Stimulated activated CD8-positive, alpha-beta memory T cell treated with anti-CD3 and anti-CD28 coated beads, Interleukin-4, amount 100 ng/mL, for 1 hour (primary cell): ENCODE data around the gene CHCHD3.

ENCODE experiments used
- DNase-seq, 2 donors: peaks; one replicate each; pipeline ENCODE4 v3.0.0-alpha.2; 2020; ENCODE audit warnings: low read depth in 2 of 2, low spot score in 1 of 2

The CHCHD3 gene

DNA sequence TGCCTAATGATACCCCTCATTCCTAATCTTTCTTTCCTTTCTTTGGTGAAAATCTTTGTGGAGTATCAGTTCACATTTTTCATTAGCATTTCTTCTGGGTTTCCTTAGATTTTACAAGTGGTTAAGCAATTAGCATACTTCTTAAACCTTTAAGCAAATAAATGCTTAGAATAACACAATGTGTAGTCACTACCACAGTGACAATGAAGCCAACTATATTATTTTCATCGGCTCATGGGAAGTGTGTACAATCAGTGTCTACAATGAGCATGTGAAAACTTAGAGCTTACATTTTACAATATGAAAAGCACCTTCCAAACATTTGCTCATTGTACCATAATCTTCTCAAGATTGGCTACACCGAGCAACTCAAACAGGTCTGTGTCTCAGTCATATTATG, 329.5 kb downstream of the CHCHD3 start:
- no peak for DNase-seq

DNA sequence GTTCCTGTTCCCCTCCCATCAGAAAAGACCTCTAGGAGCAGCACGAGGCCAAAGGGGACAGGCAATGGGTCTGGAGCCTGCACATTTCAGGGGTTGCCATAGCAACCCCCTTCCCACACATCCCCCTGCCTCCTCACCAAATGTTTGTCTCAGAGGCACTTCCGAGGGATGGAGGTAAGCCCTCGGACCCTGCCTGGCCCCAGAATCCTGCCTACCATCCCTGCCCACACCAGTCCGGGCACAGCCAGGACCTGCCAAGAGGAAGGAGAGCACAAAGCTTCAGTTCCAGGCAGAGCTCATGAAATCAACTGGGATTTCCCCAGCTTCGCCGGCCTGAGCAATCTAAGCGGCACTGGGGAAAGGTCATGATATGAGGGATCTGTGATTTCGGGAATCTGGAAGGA, 330.6 kb downstream of the CHCHD3 start:
- no peak for DNase-seq

DNA sequence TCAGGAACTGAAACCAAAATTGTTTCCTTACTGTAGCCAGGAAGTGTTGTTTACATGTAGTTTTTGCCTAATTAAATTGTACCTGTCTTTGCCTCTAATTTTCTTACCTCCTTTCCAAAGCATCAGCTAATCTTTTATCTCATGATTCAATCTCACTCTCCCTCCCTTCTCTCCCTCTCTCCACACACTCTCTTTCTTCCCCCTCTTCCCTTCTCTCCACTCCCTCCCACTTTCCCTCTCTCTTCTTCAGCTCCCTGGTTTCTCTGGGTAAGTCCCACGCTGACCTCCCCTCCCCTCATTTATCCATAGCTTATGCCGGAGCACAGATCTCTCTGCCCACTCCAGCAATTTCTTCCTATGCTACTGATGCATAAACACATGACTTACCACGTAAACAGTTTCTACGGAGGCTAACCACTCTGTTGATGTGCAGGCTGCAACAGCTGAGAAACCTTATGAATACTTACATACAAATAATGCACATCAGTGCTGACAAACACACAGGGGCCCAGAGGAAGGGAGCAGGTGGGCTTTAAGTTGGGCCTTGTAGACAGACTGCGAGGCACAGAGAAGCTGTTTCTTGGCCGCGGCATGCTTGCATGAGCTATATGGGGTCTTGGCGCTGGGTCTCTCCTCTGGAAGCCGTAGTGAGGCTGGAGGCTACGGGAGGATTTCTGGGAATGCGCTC, 331.2 kb downstream of the CHCHD3 start:
- DNase-seq = no peak

- DNase-seq = no peak
Measured at GRCh38 chr7:132750096-132750495, 331.8 kb downstream of the CHCHD3 start.

DNA sequence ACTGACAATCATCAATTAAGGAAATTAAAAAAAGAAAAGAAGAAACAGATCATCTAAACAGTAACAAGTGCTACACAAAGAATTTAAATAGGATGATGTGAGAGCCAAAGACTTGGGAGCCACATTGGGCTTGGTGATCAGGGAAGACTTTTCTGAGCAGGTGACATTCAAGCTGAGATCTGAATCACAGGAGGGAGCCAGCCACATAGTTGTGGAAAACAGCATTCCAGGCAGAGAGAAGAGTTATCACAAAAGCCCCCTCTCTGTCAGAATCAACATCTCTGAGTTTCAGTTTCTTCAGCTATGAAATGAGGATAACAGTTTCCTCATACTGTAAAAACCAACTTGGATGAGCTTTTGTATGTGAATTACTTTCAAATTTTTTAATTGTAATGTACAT, 336.4 kb downstream of the CHCHD3 start:
- no peak for DNase-seq

DNA sequence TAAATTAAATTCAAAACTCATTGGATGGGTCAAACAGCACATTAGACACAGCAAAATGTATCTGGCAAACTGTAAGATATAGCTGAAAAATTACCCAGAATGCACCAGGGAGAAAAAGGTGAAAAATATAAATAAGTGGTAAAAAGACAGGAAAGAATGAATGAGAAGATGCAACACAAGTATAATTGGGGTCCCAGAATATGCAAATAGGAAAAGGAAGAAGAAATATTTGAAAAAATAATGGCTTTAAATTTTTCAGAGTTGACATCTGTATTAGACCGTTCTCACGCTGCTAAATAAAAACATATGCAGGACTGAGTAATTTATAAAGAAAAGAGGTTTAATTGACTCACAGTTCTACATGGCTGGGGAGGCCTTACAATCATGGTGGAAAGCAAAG, 337.9 kb downstream of the CHCHD3 start:
- DNase-seq = no peak

DNA sequence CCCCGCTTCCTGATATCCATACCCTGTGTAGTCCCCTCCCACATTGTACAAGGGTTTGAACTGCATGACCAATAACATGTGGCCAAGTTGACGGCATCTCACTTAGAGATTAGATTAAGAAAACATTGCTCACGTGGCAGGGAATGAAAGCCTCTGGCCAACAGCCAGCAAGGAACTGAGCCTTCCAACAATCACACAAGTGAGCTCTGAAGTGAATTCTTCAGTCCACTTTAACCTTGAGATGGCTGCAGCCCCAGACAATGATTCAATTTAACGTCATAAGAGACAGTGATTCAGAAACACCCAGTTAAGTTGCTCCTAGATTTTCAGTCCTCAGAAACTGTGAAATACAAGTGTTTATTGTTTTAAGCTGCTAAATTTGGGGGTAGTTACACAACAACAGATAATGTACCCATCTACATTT, 339.7 kb downstream of the CHCHD3 start:
- no peak for DNase-seq

DNA sequence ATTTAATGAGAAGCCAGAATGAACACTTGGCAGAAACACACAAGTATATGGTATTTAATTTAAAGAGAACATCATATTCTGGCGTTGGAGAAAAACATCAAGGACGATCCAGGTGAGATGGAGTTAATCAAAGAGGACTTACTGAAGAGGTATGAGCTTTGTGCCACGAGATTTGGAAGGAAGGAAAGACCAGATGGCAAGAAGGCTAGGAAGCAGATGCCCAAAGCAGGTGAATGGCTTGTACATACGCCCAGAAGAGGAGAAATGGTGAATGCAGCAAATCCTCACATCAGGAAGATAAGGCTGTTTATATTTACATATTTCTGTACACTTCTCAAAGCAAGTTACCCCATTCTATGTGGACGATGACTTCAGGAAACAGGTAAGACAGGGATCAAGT, 341.7 kb downstream of the CHCHD3 start:
- no peak for DNase-seq

DNA sequence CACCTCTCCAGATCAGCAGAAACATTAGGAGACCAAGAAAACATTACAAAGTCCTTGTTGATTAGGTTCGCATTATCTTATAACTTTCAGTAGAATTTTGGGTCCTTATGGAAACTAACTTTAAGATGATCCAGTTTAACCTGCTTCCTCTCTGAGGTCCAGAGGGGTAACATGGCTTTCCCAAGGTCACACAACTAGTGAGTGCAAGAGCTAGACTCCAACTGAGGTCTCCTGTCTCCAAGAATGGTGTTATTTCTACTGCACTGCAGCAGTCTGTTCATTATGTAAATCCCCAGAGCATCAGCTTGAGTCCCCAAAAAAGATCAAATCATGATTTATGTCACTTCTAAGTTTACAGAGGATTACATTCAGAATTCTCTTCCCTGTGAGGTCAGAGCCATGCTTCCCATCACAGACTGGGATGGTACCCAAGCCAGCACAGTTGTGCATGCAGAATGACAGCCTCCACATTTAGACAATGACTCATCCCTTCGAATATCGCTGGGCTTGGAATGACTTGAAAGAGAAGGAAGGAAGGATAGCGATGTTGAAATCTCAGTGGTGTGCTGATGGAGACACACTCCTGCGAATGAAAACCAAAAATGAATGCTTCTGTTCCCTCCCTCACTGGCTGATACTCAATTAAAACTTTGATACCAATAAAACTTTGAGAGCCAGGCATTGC, 342.5 kb downstream of the CHCHD3 start:
- DNase-seq = no peak

DNA sequence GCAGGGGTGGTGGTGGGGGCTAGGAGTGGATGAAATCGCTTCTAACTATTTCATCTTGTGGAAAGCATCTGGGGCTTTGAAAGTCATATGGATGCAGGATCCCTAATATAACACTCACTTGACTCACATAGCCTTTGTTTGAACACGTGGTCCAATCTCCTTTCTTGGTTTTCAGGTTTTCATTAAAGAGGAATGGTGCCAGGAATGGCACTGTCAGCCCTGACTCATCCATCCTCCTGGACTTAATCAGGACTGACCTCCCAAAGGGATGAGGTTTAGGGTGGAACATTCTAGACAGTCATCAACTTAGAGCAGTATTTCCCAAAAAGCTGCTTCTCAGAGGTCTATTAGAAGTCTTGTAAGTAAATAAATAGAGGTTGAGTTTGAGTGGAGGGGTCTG, 343.6 kb downstream of the CHCHD3 start:
- DNase-seq = no peak

GRCh38 chr7:132735476-132735875, 346.4 kb downstream of the CHCHD3 start:
- no peak for DNase-seq
